Left ventricle myocardium superior (tissue), 1 donor: Measurements from ENCODE around the gene TBX10. TPM values are rescaled to one million over a fixed set of nuclear protein-coding genes. Genes with fewer than 3 reads are reported as not detected.

Source experiments
- ATAC-seq: fragments of 200-7000 bp; cut with Tn5 transposase; one replicate; pipeline ENCODE4 v1.9.1; 2020; ENCODE audit warnings: mild to moderate bottlenecking, moderate library complexity
- DNase-seq: peaks from one replicate; pipeline ENCODE4 v3.0.0-alpha.2; 2020
- intact Hi-C: fragments of 100-400 bp; cut with micrococcal nuclease; formaldehyde crosslinking; loops from one replicate; pipeline ENCODE4 v1.11.0; 2022
- total RNA-seq: library from RNA; stranded (reverse); fragmentation: NEBNext Ultra II Directional; extraction: Animal tissue kit (Norgen Biotek cat#: 25700); gene quantifications from one replicate; pipeline ENCODE4 v1.2.1, GENCODE V29; 2021
- donor health status: DM: no; HTN: yes; CAD: no; lungs with severe emphysema.

TBX10 gene
- total RNA-seq, 1 donor from 2014 or later: 0.37 TPM

- ATAC-seq (no peak), DNase-seq (no peak)
- intact Hi-C loops: no loop called here
Observed at GRCh38 chr11:67586568-67587250, 52.9 kb downstream of the TBX10 start.

DNA sequence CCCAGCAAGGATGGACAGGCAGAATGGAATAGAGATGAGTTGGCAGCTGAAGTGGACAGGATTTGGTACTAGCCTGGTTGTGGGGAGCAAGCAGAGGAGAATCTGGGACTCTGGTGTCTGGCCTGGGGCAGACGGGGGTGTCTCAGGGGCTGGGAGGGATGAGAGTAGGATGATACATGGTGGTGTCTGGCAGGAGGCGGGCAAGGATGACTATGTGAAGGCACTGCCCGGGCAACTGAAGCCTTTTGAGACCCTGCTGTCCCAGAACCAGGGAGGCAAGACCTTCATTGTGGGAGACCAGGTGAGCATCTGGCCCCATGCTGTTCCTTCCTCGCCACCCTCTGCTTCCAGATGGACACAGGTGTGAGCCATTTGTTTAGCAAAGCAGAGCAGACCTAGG, 53.7 kb downstream of the TBX10 start:
- ATAC-seq: no peak
- no peak for DNase-seq
- intact Hi-C loops: no loop called here

- ATAC-seq (no peak), DNase-seq (no peak)
- intact Hi-C loops: no loop called here
Observed at GRCh38 chr11:67584881-67585873, 54.4 kb downstream of the TBX10 start.

GRCh38 chr11:67584205-67584880, 55.2 kb downstream of the TBX10 start:
- peak; percentile 78 for ATAC-seq
- intact Hi-C loops: no loop called here
- peak; percentile 84 for DNase-seq

DNA sequence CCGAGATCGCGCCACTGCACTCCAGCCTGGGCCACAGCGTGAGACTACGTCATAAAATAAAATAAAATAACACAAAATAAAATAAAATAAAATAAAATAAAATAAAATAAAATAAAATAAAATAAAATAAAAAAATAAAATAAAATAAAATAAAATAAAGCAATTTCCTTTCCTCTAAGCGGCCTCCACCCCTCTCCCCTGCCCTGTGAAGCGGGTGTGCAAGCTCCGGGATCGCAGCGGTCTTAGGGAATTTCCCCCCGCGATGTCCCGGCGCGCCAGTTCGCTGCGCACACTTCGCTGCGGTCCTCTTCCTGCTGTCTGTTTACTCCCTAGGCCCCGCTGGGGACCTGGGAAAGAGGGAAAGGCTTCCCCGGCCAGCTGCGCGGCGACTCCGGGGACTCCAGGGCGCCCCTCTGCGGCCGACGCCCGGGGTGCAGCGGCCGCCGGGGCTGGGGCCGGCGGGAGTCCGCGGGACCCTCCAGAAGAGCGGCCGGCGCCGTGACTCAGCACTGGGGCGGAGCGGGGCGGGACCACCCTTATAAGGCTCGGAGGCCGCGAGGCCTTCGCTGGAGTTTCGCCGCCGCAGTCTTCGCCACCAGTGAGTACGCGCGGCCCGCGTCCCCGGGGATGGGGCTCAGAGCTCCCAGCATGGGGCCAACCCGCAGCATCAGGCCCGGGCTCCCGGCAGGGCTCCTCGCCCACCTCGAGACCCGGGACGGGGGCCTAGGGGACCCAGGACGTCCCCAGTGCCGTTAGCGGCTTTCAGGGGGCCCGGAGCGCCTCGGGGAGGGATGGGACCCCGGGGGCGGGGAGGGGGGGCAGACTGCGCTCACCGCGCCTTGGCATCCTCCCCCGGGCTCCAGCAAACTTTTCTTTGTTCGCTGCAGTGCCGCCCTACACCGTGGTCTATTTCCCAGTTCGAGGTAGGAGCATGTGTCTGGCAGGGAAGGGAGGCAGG, 56.0 kb downstream of the TBX10 start, which contains the start of gene GSTP1:
TSS of gene GSTP1 (plus strand) at position 566 of the 958 bp plus-strand sequence. CDS start at position 598, 32 bp downstream.
- ATAC-seq (peak; percentile 97), DNase-seq (peak; percentile 97)
- intact Hi-C loops: no loop called here

DNA sequence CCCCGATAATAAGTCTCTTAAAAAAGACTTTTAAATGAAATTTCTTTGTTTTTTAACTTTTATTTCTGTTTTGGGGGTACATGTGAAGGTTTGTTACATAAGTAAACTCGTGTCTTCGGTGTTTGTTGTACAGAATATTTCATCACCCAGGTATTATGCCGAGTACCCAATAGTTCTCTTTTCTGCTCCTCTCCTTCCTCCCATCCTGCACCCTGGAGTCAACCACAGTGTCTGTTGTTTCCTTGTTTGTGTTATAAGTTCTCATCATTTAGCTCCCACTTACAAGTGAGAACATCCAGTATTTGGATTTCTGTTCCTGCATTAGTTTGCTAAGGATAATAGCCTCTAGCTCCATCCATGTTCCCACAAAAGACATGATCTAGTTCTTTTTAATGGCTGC, 57.6 kb downstream of the TBX10 start:
- DNase-seq (no peak), ATAC-seq (no peak)
- intact Hi-C loops: no loop called here

- no peak for DNase-seq
- intact Hi-C loops: no loop called here
- ATAC-seq: no peak
Observed at GRCh38 chr11:67581469-67581868, 58.1 kb downstream of the TBX10 start.

Other genes starting within 250 kb of the TBX10 start
- gene RAD9A, start 247.8 kb downstream of the TBX10 start, total RNA-seq: 5.8 TPM
- 106 TPM for gene PPP1CA, start 237.9 kb downstream of the TBX10 start, total RNA-seq
- gene TBC1D10C, start 235.7 kb downstream of the TBX10 start, total RNA-seq: 0.87 TPM
- gene CARNS1, start 224.1 kb downstream of the TBX10 start, total RNA-seq: 18.0 TPM
- gene RPS6KB2, start 211.3 kb downstream of the TBX10 start, total RNA-seq: 25.1 TPM
- 2.0 TPM for gene PTPRCAP, start 202.1 kb downstream of the TBX10 start, total RNA-seq
- 23.2 TPM for gene CORO1B, start 196.3 kb downstream of the TBX10 start, total RNA-seq
- not detected for gene GPR152, start 187.0 kb downstream of the TBX10 start, total RNA-seq
- 0.64 TPM for gene CABP4, start 184.4 kb downstream of the TBX10 start, total RNA-seq
- 91.5 TPM for gene TMEM134, start 170.5 kb downstream of the TBX10 start, total RNA-seq
- gene AIP, start 156.7 kb downstream of the TBX10 start, total RNA-seq: 51.3 TPM
- 45.5 TPM for gene PITPNM1, start 134.4 kb downstream of the TBX10 start, total RNA-seq
- 55.0 TPM for gene CDK2AP2, start 131.6 kb downstream of the TBX10 start, total RNA-seq
- not detected for gene CABP2, start 116.3 kb downstream of the TBX10 start, total RNA-seq
- gene GSTP1, start 56.0 kb downstream of the TBX10 start, total RNA-seq: 360 TPM
- gene NDUFV1, start 32.8 kb downstream of the TBX10 start, total RNA-seq: 768 TPM
- 106 TPM for gene NUDT8, start 9.8 kb downstream of the TBX10 start, total RNA-seq
- not detected for gene ACY3, start 11.0 kb upstream of the TBX10 start, total RNA-seq
- gene ALDH3B2, start 34.9 kb upstream of the TBX10 start, total RNA-seq: not detected